ENCODE data around the gene RNF227. TPM values are rescaled to one million over a fixed set of nuclear protein-coding genes. Genes with fewer than 3 reads are reported as not detected.

The RNF227 gene
- total RNA-seq, 1 experiment from 2014 or later, result 5.0 TPM

- H3K27me3 Mint-ChIP-seq (ENCODE audit: insufficient read depth, unreplicated experiment), result no peaks in the 10 kb centered on the region
- BruUV-seq (replicated peaks), result no TSS peak
- CTCF ChIA-PET, result no interaction called here
Measured at GRCh38 chr17:7910711-7911110, 5.4 kb downstream of the RNF227 start.

DNA sequence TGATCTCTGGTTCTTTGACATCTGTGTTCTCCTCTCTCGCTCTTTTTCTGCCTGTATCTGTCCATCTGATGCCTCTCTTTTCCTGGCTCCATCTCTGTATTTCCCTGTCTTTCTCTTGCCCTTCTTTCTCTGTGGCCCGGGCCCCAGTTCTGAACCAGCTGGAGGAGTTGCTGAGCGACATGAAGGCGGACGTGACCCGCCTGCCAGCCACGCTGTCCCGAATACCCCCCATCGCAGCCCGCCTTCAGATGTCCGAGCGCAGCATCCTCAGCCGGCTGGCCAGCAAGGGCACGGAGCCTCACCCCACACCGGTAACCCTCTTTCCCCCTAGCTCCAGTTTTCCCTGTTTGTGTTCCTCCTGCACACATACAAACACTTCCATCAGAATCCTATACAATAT is 5.8 kb downstream of the RNF227 start:
- no peaks in the 10 kb centered on the region for H3K27me3 Mint-ChIP-seq (ENCODE audit: insufficient read depth, unreplicated experiment)
- H3K4me3 Mint-ChIP-seq (ENCODE audit: unreplicated experiment), result no peak overlapping the region
- no peak for TF ChIP-seq CTCF (IDR thresholded peaks at IDR 0.05; ENCODE audit: insufficient read depth in 1 of 2, low read depth in 1 of 2, low read length in 1 of 2, severe bottlenecking in 1 of 2, unreplicated experiment in 1 of 2)
- H3K4me1 Mint-ChIP-seq (ENCODE audit: low read depth, unreplicated experiment), result no peaks in the 10 kb centered on the region
- Histone ChIP-seq H3K27me3 (replicated peaks; ENCODE audit: control insufficient read depth, insufficient read depth, low read length) (no peaks in the 10 kb centered on the region), H3K9me3 (no peaks in the 10 kb centered on the region), H3K36me3 (ENCODE audit: control insufficient read depth, insufficient read depth, low read length) (no peaks in the 10 kb centered on the region), H3K4me1 (no peaks in the 10 kb centered on the region), H3K4me3 (ENCODE audit: low read depth, low read length) (no peak overlapping the region)
- DNase-seq, result no peak
- H3K9me3 Mint-ChIP-seq (ENCODE audit: unreplicated experiment), result no peaks in the 10 kb centered on the region
- peaks cover 21% of the 10 kb centered on the region for H3K36me3 Mint-ChIP-seq (ENCODE audit: insufficient read depth, unreplicated experiment)
- ChIA-PET CTCF (no interaction called here), POLR2A (no interaction called here)
- no TSS peak for BruUV-seq (replicated peaks)
- H3K27ac Mint-ChIP-seq (ENCODE audit: unreplicated experiment), result no peak overlapping the region
- intact Hi-C loops (cut with micrococcal nuclease; ENCODE audit: unreplicated experiment), result loop anchor here (10.0 kb wide), 1 partner anchor 165 kb away; no protein-coding TSS in a partner anchor

More at GRCh38 chr17:7910711-7911110, 5.4 kb downstream of the RNF227 start:
- H3K27me3 ChIP-seq (replicated peaks; ENCODE audit: control insufficient read depth, insufficient read depth, low read length), result no peaks in the 10 kb centered on the region
- no peaks in the 10 kb centered on the region for H3K9me3 ChIP-seq
- Mint-ChIP-seq H3K4me3 (ENCODE audit: unreplicated experiment) (no peak overlapping the region), H3K9me3 (ENCODE audit: unreplicated experiment) (no peaks in the 10 kb centered on the region), H3K4me1 (ENCODE audit: low read depth, unreplicated experiment) (no peaks in the 10 kb centered on the region), H3K36me3 (ENCODE audit: insufficient read depth, unreplicated experiment) (peaks cover 25% of the 10 kb centered on the region), H3K27ac (ENCODE audit: unreplicated experiment) (no peak overlapping the region)
- H3K4me1 ChIP-seq, result no peaks in the 10 kb centered on the region
- H3K4me3 ChIP-seq (ENCODE audit: low read depth, low read length), result no peak overlapping the region
- TF ChIP-seq CTCF (IDR thresholded peaks at IDR 0.05; ENCODE audit: insufficient read depth in 1 of 2, low read depth in 1 of 2, low read length in 1 of 2, severe bottlenecking in 1 of 2, unreplicated experiment in 1 of 2), result no peak
- intact Hi-C loops (cut with micrococcal nuclease; ENCODE audit: unreplicated experiment), result loop anchor here (10.0 kb wide), 1 partner anchor 166 kb away; no protein-coding TSS in a partner anchor
- POLR2A ChIA-PET, result no interaction called here
- no peaks in the 10 kb centered on the region for H3K36me3 ChIP-seq (ENCODE audit: control insufficient read depth, insufficient read depth, low read length)
- no peak for DNase-seq

DNA sequence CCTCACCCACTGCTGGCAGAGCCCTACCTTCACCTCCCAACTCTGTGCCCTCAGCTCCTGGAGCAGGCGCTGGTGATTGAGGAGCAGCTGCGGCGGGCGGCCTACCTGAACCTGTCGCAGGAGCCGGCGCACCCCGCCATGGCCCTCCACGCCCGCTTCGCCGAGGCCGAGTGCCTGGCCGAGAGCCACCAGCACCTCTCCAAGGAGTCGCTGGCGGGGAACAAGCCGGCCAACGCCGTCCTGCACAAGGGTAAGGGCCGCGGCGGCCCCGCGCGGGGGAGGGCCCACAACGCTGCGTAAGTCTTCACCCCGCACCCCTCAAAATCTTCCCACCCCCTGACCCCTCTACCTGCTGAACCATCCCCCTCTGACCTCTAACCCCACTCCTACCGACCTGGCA is 7.0 kb downstream of the RNF227 start:
- Mint-ChIP-seq H3K4me3 (ENCODE audit: unreplicated experiment) (no peak overlapping the region), H3K9me3 (ENCODE audit: unreplicated experiment) (no peaks in the 10 kb centered on the region), H3K4me1 (ENCODE audit: low read depth, unreplicated experiment) (no peaks in the 10 kb centered on the region), H3K36me3 (ENCODE audit: insufficient read depth, unreplicated experiment) (peaks cover 21% of the 10 kb centered on the region), H3K27ac (ENCODE audit: unreplicated experiment) (no peak overlapping the region), H3K27me3 (ENCODE audit: insufficient read depth, unreplicated experiment) (no peaks in the 10 kb centered on the region)
- Histone ChIP-seq H3K9me3 (no peaks in the 10 kb centered on the region), H3K27me3 (replicated peaks; ENCODE audit: control insufficient read depth, insufficient read depth, low read length) (no peaks in the 10 kb centered on the region), H3K4me1 (no peaks in the 10 kb centered on the region), H3K4me3 (ENCODE audit: low read depth, low read length) (no peak overlapping the region), H3K36me3 (ENCODE audit: control insufficient read depth, insufficient read depth, low read length) (no peaks in the 10 kb centered on the region)
- no TSS peak for BruUV-seq (replicated peaks)
- ChIA-PET CTCF (no interaction called here), POLR2A (no interaction called here)
- no peak for DNase-seq
- intact Hi-C loops (cut with micrococcal nuclease; ENCODE audit: unreplicated experiment), result no loop called here
- no peak for TF ChIP-seq CTCF (IDR thresholded peaks at IDR 0.05; ENCODE audit: insufficient read depth in 1 of 2, low read depth in 1 of 2, low read length in 1 of 2, severe bottlenecking in 1 of 2, unreplicated experiment in 1 of 2)
